HG03095 (cell line): ENCODE data around the gene SIGLEC15.
A peak's percentile ranks its signal among the peaks of the same experiment; 100 is the strongest.

ENCODE experiments used
- ATAC-seq: cut with Tn5 transposase; IDR thresholded peaks from one replicate; pipeline ENCODE4 v1.9.1; 2021; ENCODE audit warnings: moderate library complexity; ENCODE audit not compliant: unreplicated experiment

Gene SIGLEC15

DNA sequence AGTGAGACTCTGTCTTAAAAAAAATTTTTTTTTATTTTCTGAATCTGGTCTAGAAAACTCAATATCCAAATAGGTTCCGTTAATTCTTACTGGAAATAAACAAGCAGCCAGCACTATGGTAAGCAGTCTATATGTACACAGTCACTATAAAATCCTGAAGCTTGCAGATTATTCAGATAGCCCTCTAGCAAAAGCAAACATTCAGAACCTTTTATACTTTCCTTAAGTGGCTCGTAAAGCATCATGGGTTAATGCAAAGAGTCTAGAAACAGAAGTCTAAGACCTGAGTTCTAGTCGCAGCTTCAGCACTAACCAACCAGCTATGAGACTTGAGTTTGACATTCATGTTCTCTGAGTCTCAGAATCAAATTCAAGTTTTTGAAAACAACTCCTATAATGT lies 51.9 kb downstream of the SIGLEC15 start:
- ATAC-seq = no peak

DNA sequence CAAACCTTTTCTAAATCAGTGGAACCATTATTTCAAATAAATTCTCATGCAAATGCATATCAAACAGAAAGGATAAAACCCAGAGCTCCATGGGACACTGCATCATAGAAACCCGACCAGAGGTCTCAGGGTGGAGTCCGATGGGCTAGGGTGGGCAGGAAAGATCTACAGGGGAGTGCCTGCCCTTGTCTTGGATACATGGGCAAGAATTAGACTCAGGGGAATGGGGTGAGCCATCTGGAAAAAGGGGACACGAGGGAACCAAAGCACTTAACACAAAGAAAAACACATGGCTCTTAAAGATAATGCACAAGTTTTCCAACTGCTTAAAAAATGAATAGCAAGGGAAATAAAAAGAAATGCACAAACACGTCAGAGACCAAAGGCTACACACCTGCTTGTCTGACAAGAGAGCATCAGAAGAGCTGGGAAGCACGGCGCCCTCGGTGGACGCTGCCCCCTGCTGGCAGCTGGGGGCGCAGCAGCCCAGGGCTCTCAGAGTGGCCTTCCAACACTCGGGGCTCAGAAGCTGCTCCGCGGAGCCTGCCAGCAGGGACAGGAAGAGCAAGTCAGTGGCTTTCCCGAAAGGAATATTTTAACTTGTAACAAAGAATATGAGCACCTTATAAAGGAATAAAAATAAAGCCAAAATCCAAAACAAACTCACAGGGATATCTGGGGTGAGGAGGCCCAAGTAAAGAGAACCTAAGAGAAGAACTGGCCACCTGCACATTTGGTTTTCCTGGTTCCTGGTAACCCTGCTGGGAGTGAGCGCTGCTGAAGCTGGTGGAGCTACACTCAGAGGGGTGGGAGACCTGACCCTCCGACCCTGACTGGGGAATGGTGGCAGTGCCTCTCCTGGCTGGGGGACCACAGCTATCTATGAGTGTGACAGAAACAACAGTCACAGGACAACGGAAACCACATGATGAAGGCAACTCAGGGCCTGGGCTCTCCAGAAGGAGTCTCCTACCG lies 54.5 kb downstream of the SIGLEC15 start:
- peak; percentile 84 for ATAC-seq

DNA sequence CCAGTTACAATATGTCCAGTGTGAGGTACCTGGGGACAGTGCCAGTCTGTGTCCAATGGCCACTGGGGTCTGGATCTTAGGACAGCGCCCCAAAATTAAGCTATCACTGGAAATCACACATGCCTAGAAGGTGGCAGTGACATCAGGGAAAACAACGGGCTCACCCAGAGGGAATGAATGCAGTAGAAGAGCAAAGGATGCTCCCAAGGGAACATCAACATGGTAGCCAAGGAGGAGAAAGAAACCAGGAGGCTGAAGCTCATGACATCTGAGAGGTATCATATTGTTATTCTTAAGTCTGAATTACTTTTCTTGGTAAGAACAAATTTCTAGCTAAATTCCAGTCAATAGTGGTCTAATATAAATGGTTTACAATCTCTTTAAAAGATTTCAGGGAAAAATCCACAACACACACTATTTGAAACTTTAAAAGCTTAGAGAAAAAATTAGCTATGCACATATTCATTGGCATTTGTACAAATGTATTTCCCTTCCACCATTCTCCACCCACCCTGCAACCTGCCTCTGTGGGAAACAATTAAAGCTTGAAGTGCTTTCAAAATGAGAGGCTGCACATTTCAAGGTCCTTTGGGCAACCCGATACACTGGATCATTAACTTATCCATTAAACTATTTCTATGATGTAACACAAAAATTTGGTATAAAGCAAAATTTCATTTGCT lies 55.5 kb downstream of the SIGLEC15 start:
- no peak for ATAC-seq

GRCh38 chr18:45887585-45887984 lies 62.1 kb downstream of the SIGLEC15 start:
- no peak for ATAC-seq

DNA sequence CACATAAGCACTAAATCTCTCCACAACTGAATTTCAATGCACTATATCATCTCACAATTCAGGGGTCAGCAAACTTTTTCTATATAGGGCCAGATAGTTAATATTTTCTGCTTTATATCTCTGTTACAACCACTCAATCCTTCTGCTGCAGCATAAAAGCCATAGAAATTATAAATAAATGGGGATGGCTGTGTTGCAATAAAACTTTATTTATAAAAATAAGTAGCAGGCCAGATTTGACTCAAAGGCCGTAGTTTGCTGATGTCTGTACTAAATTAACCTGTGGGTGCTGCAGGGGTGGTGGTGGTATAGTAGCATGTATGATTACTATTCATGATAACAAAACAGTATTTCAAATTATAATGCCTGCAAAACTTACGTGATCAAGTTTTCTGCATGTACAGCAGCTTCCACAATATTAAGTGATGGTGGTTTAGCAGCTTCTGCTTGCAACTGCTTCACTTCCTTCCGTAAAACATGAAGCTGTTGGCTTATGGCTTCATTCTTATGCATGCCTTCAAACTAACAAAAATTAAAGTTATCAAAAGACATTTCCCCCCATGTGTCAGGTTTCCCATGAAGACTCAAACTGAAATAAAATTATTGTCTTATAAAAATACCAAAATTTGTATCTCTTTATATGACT lies 64.1 kb downstream of the SIGLEC15 start:
- no peak for ATAC-seq

GRCh38 chr18:45890606-45891005 lies 65.1 kb downstream of the SIGLEC15 start:
- no peak for ATAC-seq

- ATAC-seq = no peak
These were observed 66.3 kb downstream of the SIGLEC15 start for GRCh38 chr18:45891806-45892205.
